HG03108 (cell line): ENCODE measurements around the gene CHID1.
A peak's percentile ranks its signal among the peaks of the same experiment; 100 is the strongest.

Source experiments
- ATAC-seq: cut with Tn5 transposase; IDR thresholded peaks from one replicate; pipeline ENCODE4 v1.9.1; 2021; ENCODE audit warnings: moderate library complexity; ENCODE audit not compliant: unreplicated experiment

CHID1 gene

GRCh38 chr11:837990-838307, 72.7 kb downstream of the CHID1 start:
- ATAC-seq = no peak

- ATAC-seq = no peak
These were observed 73.2 kb downstream of the CHID1 start for GRCh38 chr11:837189-837989.

- ATAC-seq = no peak
These were observed 73.9 kb downstream of the CHID1 start for GRCh38 chr11:836700-837099.

- no peak for ATAC-seq
These were observed 74.3 kb downstream of the CHID1 start for GRCh38 chr11:836274-836673.

- no peak for ATAC-seq
These were observed 76.0 kb downstream of the CHID1 start for GRCh38 chr11:834371-835316.

- no peak for ATAC-seq
These were observed 76.7 kb downstream of the CHID1 start for GRCh38 chr11:833849-834311.

- no peak for ATAC-seq
These were observed 77.4 kb downstream of the CHID1 start for GRCh38 chr11:833114-833791.

GRCh38 chr11:832529-833113, 78.0 kb downstream of the CHID1 start, which contains the start of gene CD151:
TSS of gene CD151 (plus strand) at chr11:832952. CDS start at chr11:836070, 3,118 bp downstream.
- peak; percentile 29 for ATAC-seq

GRCh38 chr11:831961-832528, 78.6 kb downstream of the CHID1 start:
- no peak for ATAC-seq

- no peak for ATAC-seq
These were observed 79.3 kb downstream of the CHID1 start for GRCh38 chr11:831118-831864.

- peak; percentile 26 for ATAC-seq
These were observed 80.1 kb downstream of the CHID1 start for GRCh38 chr11:830295-831117.

GRCh38 chr11:829847-830294, 80.7 kb downstream of the CHID1 start:
- ATAC-seq = no peak

GRCh38 chr11:829176-829846, 81.3 kb downstream of the CHID1 start:
- no peak for ATAC-seq

GRCh38 chr11:828506-829175, 82.0 kb downstream of the CHID1 start:
- no peak for ATAC-seq

- ATAC-seq = no peak
These were observed 82.8 kb downstream of the CHID1 start, which contains the start of gene CRACR2B for GRCh38 chr11:827897-828192. TSS of gene CRACR2B (plus strand) at chr11:827919. CDS start at chr11:828608, 689 bp downstream.

GRCh38 chr11:827146-827896, 83.3 kb downstream of the CHID1 start:
- ATAC-seq = peak; percentile 28

- ATAC-seq = no peak
These were observed 83.8 kb downstream of the CHID1 start for GRCh38 chr11:826836-827145.
